C4-2B (cell line): ENCODE measurements around the gene ICE2.

Experiments
- H3K27ac ChIP-seq: fragments of 450-650 bp; 2 replicates; pipeline ENCODE4 v1.5.1; 2017
- ZFX ChIP-seq: fragments of 450-650 bp; IDR thresholded peaks from 2 replicates; pipeline ENCODE4 v1.6.1; 2017
- TF ChIP-seq, protein P1 (sequence below): fragments of 450-650 bp; conservative IDR thresholded peaks from 2 replicates; pipeline ENCODE4 v1.5.1; 2017; ENCODE audit warnings: mild to moderate bottlenecking

ICE2 gene

DNA sequence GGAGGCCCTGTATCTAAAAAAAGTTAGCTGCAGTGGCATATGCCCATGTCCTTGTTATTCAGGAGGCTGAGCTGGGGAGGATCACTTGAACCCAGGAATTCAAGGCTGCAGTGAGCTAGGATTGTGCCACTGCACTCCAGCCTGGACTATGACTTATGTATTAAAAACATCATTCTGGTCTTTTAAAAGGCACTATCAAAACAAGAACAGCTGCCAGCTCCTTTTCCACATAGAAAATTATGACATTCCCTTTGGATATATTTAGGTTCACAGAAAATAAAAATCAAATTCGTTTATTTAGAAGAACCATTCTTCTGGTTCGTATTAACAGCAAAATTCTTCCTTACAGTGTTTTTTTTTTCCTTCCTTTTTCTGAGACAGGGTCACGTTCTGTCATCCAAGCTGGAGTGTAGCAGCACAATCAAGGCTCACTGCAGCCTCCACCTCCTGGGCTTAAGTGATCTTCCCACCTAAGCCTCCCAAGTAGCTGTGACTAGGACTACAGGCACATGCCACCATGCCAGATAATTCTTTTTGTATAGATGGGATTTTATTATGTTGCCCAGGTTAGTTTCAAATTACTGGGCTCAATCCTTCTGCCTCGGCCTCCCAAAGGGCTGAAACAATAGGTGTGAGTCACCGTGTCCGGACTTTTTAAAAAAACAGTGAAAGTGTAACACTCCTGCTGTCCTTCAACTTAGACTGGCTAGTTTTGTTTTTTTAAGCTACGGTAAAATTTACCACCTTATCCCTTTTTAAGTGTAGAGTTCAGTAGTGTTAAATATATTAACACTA lies 13.9 kb downstream of the ICE2 start:
- H3K27ac ChIP-seq: no peak overlapping the region
- TF ChIP-seq, protein P1, sequence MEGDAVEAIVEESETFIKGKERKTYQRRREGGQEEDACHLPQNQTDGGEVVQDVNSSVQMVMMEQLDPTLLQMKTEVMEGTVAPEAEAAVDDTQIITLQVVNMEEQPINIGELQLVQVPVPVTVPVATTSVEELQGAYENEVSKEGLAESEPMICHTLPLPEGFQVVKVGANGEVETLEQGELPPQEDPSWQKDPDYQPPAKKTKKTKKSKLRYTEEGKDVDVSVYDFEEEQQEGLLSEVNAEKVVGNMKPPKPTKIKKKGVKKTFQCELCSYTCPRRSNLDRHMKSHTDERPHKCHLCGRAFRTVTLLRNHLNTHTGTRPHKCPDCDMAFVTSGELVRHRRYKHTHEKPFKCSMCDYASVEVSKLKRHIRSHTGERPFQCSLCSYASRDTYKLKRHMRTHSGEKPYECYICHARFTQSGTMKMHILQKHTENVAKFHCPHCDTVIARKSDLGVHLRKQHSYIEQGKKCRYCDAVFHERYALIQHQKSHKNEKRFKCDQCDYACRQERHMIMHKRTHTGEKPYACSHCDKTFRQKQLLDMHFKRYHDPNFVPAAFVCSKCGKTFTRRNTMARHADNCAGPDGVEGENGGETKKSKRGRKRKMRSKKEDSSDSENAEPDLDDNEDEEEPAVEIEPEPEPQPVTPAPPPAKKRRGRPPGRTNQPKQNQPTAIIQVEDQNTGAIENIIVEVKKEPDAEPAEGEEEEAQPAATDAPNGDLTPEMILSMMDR: no peak
- no peak for TF ChIP-seq ZFX

DNA sequence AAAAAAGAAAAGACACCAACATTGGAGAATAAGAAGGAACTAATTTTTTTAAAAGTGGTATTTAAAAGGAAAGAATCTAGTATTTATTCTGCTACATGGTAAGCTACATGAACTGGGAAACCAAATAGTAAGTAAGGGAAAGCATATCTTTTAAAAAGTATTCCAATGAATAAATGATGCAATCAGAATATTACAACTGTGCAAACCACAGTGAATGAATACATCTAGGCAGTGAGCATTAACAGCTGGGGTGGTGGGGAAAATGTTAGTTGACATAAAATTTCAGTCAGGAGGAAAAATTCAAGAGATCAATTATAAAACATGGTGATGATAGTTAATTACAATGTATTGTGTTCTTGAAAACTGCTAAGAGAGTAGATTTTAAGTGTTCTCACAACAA lies 16.9 kb downstream of the ICE2 start:
- H3K27ac ChIP-seq: no peak overlapping the region
- TF ChIP-seq, protein P1: no peak
- no peak for TF ChIP-seq ZFX

DNA sequence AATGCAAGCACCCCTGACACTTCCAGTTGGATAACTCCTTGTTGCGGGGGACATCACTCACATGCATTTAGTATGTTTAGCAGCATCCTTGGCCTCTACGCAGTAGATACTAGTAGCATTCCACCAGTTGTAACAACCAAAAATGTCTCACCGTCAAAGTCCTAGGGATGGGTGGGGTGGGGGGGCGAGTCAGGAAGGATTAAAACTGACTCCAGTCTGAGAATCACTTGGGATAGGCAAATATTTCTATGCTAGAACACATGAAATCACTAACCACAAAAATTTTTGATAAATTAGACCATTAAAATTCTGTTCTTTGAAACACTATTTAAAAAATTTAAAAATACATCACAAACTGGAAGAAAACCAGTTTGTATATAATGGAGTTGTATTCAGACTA lies 18.0 kb downstream of the ICE2 start:
- H3K27ac ChIP-seq: no peak overlapping the region
- no peak for TF ChIP-seq ZFX
- TF ChIP-seq, protein P1: no peak

DNA sequence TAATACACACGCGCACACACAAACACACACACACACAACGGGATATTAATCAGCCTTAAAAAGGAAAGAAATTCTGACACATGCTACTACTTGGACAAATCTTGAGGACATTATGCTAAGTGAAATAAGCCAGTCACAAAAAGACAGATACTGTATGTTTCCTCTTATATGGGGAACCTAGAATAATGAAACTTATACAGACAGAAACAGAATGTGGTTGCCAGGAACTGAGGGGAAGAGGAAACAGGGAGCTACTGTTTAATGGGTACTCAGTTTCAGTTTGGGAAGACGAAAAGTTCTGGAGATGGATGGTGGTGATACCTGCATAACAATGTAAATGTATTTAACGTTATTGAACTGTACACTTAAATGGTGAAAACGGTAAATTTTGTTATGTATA lies 20.2 kb downstream of the ICE2 start:
- TF ChIP-seq, protein P1: no peak
- no peak for TF ChIP-seq ZFX
- H3K27ac ChIP-seq: no peak overlapping the region

DNA sequence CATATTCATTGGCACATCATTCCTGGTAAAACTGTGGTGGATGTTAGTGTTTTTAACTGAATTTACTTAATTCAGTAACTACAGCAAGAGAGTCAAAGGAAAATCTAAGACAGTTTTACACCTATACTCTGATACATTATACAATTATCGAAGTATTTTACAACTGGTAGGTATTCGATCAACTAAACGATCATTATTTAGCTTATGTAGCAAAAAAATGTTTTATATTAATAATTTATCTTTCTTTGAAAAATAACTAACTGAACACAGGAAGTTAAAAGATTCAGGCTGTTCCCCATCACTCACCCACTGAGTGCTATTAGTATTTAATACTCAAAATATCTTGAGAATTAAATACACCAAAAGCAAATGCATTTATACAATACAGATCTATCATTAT lies 21.0 kb downstream of the ICE2 start:
- TF ChIP-seq, protein P1: no peak
- no peak for TF ChIP-seq ZFX
- H3K27ac ChIP-seq: no peak overlapping the region

DNA sequence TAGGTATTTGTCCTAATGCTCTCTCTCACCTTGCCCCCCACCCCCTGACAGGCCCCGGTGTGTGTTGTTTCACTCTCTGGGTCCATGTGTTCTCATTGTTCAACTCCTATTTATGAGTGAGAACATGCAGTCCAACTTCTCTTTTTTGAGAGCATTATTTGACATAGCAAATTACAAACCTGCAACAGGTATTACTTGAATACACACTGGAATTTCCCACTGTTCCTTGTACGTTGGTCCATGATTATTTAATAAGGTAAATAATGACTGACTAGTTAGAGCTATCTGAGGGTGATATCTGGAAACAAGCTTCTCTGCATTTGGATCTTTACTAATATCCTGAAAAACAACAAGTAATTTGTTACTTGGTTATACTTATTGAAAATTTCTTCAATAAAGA lies 24.1 kb downstream of the ICE2 start:
- TF ChIP-seq, protein P1: no peak
- no peak for TF ChIP-seq ZFX
- H3K27ac ChIP-seq: no peak overlapping the region

DNA sequence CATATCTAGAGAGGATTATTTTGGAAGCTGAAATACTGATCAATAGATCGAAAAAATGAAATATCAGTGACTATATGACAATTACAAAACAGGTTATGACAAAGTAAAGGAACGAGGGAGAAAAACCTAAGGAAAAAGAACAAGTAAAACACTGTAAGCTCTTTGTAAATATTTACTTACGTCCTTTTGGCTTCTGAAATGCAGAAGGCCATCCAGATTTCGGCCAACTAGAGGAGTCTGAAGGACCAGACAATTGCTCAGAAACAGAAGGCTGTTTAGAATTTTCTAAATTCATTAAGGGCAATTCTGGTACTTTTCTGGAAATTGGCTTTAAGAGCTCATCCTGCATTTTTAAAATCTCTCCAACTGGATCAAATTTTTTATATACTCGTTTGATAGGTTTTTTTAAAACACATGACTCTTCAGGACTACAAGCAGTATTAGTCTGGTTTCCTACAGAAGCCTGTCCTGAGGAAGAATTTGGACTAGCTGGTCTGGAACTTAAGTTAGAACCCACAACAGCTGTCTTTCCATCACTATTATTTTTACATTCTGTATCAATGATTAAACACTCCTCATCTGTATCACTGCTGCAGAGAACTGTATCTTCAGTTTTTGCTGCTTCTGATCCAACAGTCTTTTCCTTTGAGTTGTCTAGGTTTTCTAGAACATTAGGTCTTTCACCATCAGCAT lies 30.1 kb downstream of the ICE2 start:
- TF ChIP-seq, protein P1: no peak
- TF ChIP-seq ZFX: no peak

More for the DNA sequence above, 30.1 kb downstream of the ICE2 start:
- no peak overlapping the region for H3K27ac ChIP-seq
